SIG-M5 treated with dmso at 0.1 percent for 504 hours (cell line): Measurements from ENCODE around the gene POLE4.

Experiments used
- DNase-seq: peaks from one replicate; lab custom pipeline; 2025; ENCODE audit not compliant: unreplicated experiment; lab: John Stamatoyannopoulos, UW

POLE4 gene

DNA sequence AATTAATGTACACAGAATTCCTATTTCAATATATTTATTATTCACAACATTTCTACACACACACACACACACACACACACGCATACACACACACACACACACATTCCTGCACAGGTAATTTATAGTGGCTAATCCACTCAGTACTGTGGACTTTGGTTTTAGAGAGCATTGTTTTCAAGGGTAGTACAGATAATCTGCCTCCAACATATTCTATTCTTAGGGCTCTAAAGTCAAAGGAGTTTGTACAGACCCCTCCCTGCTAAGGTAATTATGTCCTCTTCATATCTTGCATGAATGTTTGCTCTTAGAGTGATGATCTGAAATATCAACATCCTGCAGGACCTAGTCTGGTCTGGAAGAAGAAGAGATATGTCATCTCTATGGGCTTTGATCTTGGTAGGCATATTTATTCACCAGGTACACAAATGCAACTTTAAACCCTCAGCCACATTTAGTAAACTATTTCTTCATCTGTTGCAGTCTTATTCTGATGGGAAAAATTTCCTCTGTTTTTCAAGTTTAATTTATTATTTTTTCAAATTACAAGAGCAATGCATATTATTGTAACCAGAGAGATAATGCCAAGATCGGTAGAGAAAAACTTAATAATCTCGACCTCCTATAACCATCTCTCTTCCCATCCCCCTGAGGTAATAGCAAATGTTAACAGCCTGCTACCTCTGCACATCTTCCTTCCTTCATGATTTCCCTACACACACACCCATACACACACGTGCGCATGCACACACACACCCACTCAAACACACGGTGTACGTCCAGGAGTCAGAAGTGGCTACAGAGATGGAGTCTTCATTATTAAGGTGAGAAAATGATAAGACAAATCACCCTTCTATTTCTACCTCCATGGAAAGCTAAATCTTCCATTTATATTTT lies 18.3 kb upstream of the POLE4 start:
- no peak for DNase-seq

DNA sequence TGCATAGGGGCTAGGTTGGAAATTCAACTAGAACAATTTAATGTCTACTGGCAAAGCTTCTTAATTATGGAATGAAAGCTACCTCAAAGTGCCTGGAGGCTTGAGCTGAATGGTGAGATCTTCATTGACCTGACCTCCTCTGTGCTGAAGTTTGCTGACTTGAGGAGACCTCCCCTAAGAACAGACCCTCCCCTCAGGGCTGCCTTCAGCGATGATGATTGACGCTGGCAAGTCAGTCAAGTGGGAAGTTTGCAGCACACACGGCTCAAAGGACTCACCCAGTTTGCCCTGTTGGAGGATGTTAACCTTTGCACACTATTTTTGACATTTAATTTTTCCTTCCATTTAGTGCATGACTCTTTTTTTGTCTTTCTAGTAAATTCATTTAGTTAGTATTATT lies 17.2 kb upstream of the POLE4 start:
- no peak for DNase-seq

DNA sequence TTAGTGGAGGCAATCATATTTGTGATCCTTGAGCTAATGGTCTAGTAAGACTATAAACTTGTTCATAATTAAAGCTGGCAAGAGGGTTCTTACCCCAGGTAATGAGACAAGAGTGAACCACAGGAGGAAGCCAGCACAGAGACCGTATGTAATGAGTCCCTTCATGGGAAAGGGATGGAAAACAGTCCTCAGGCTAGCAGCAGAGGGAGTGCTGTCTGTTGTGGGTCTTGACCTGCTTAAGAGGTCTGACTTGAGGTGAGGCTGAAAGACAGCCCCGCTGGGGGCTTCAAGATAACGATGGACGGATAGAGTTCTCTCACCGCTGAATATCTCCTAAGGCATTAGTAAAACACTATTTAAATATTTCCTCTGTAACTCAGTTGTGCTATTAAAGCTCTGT lies 16.2 kb upstream of the POLE4 start:
- DNase-seq, result no peak

DNA sequence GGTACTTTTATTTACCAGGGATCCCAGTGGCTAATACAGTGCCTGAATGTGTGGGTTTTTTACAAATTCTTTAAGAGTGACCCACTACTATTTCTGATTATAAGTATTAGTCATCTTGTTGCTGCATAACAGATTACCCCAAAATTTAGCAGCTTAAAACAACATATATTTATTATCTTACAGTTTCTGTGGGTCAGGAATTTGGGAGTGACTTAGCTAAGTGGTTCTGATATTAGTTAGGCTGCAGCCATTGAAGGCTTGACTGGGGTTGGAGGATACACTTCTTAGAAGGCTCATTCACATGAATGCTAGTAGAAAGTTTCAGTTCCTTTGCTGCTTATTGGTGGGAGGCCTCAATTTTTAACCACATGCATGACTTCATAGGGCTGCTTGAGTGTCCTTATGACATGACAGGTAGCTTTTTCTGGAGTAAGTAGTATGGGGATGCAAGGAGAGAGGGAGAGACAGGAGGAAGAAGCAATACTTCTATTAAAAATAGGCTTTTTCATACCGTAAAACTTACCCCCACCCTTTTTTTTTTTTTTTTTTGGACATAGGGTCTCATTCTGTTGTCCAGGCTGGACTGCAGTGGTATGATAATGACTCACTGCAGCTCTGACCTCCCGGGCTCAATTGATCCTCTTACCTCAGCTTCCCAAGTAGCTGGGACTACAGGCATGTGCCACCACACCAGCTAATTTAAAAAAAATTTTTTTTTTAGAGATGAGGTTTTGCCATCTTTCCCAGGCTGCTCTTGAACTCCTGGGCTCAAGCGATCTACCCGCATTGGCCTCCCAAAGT lies 13.3 kb upstream of the POLE4 start:
- DNase-seq, result peak; percentile 76

DNA sequence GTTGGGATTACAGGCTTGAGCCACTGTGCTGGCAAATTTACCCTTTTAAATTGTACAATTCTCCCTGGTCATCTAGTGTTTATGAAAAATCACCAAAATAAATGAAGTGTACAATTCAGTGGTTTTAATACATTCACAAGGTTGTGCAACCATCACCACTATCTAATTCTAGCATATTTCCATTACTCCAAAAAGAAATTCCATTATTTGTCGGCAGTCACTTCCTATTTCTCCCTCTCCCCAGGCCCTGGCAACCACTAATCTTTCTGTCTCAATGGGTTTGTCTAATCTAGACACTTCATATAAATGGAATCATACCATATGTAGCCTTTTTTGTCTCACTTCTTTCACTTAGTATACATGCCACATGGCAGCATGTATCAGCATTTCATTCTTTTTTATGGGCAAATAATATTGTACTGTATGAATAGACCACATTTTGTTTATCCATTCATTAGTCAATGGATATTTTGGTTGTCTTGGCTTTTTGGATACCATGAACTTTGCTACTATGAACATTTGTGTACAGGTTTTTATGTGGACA lies 12.6 kb upstream of the POLE4 start:
- no peak for DNase-seq

DNA sequence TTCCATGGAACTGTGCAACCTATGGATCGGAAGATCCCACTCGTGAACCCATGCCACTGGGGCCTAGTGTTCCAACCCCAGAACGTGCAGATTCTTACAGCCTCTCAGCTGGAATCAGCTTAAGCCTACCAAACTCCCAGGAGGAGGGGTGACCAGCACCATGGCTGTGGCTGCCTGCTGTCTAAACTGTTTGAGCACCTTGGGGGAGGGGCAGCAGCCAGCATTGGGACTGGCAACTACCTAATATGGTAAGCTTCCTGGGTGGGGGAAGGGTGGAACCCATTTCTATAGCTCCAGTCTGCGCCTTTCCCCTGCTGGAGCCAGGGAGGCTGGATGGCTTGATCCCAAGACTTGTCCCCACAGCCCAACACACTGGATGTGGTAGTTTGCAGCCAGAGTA lies 10.7 kb upstream of the POLE4 start:
- DNase-seq, result no peak

DNA sequence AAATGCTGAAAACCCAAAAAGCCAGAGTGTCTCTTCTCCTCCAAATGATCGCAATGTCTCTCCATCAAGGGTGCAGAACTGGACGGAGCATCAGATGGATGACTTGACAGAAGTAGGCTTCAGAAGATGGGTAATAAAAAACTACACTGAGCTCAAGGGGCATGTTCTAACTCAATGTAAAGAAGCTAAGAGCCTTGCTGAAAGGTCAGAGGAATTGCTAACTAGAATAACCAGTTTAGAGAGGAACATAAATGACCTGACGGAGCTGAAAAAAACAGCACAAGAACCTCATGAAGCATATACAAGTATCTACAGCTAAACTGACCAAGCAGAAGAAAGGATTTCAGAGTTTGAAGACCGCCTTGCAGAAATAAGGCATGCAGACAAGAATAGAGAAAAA lies 9.7 kb upstream of the POLE4 start:
- no peak for DNase-seq

DNA sequence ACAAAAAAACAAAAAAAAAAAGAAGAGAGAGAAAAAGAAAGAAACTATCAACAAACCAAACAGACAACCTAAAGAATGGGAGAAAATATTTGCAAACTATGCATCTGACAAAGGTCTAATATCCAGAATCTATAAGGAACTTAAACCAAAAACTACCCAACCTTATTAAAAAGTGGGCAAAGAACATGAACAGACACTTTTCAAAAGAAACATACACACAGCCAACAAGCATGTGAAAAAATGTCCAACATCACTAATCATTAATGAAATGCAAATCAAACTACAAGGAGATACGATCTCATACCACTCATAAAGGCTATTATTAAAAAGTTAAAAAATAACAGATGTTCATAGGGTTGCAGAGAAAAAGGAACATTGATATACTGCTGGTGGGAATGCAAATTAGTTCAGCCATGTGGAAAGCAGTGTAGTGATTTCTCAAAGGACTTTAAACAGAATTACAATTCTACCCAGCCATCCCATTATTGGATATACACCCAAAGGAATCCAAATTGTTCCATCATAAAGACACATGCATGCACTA lies 7.2 kb upstream of the POLE4 start:
- DNase-seq, result no peak

DNA sequence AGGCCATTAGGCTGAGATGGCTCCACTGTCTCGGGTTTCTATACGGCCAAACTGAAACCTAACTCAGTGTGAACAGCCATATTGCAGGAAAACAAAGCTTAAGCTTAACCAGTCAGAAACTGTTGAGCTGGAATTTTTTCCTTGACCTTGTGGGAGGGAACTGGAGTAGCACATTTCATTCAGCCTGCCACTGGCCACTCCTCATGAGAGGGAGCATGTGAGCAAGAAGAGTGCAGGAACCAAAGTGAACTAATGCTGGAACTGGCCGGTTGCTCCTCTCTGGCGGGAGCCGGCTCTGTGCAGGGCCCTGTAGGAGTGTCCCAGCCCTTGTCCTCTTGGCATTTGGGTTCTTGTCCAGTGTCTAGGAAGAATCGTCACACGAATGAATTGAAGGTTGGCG lies 5.9 kb upstream of the POLE4 start:
- DNase-seq, result no peak

DNA sequence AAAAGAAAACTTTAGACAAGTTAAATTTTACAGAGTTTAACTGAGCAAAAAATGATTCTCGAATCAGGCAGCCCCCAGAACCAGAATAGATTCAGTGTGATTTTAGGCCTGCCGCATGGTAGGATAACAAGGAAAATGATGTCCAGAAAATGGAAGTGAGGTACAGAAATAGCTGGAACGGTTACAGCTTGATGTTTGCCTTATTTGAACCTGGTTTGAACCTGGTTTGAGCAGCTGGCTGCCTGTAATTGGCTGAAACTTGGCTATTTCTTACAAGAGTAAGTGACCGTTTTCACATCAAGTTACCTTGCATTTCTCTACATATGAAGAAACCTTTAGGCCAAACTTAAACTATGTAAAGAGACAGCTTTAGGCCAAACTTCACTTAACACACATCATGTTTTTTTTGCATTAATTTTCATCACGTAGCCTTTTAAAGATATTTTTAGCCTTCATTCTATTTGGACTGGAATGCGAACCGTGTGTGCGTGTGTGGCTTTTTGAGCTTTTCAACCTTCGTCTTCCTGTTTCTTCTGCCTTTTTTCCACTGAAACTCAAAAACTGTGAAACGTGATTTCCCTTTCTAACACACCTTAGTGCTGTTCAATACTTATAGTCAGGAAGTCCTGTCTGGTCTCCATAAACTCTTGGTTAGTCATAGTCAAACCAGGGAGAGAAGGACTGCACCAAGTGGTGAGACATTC lies 4.5 kb upstream of the POLE4 start:
- no peak for DNase-seq

DNA sequence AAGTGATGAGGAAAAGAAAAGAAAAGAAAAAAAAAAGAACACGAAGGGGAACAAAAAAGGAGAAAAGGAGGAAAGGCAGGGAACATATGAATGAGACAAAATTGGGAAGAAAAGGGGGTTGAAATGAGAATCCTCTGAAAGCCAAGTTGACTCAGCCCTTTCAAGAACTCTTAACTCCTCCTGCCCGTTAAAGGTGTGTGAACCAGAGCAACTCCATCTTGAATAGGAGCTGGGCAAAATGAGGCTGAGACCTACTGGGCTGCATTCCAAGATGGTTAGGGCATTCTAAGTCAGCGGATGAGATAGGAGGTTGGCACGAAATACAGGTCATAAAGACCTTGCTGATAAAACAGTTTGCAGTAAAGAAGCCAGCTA lies 4.0 kb upstream of the POLE4 start:
- DNase-seq, result no peak

DNA sequence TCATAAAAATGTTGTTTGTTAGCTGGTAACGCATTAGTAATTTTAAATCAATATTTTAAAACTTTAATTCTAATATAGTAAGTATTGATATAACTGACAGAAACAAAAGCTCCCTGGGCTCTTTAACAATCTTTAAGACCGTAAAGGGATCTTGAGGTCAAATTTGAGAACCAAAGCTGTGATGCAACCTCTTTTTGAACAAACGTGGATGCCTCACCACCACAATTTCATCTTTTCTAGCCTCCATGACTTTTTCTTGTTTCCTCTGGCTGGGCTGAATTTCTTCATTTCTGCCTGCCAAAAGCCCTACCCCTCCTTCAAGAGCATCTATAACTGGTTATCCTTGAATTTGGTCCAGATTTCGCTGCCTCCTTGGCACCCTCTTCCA lies 563 bp upstream of the POLE4 start:
- peak; percentile 73 for DNase-seq

DNA sequence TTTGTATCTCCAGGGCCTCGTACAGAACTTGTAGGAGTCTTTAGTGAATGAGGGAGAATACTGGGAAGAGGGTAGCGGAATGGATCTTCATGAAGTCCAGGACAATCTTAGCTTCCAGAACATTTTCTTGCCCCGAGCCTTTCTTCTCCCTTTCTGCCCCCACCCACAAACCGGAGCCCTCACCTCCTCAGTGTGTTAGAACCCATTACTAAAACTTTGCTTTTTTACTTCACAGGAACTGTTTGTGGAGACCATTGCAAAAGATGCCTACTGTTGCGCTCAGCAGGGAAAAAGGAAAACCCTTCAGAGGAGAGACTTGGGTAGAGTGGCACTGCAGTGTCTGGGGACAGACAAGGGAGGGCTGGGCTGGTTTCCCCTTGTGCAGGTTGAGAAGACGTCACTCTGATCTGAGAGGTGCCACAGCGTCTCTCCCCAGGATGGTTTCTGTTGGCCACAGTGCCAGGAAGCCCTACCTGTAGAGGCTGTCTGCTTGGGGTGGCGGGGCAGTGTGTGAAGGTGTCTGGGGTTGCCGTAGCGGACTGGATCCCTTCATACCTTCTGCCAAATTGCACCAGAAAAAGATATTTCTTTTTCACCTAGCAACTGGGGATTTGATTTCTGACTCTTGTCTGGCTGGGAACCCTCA lies 786 bp downstream of the POLE4 start:
- DNase-seq, result no peak

DNA sequence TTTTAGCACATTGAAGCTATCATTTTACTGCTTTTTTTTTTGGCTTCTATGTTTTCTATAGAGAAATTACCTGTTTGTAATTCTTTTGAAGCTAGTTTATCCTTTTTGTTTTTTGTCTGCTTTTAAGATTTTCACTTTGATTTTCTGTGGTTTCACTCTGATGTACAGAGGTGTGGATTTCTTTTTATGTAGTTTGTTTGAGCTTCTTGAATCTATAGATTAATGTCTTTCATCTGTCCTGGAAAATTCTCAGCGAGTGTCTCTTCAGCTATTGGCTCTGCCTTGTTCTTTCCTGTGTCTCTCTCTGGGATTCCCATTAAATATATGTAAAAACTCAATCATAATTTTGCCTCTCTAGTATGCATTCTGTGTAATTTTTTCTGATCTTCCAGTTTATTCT lies 8.4 kb downstream of the POLE4 start:
- no peak for DNase-seq

DNA sequence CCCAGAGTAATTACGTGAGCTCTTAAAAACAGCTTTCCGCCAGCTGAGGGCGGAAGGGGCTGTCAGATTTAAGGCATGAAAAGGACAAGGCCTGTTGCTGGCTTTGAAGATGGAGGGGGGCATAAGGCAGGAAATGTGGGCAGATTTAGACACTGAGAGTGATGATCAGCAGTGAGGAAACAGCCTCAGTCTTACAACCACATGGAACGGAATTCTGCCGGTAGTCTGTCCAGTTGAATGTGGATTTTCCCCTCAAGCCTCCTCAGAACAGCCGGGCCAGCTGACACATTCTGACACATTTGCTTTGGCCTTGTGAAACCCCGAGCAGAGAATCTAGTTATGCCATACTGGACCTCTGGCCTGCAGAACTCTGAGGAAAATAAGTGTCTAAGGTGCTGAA lies 16.6 kb downstream of the POLE4 start:
- DNase-seq, result no peak

DNA sequence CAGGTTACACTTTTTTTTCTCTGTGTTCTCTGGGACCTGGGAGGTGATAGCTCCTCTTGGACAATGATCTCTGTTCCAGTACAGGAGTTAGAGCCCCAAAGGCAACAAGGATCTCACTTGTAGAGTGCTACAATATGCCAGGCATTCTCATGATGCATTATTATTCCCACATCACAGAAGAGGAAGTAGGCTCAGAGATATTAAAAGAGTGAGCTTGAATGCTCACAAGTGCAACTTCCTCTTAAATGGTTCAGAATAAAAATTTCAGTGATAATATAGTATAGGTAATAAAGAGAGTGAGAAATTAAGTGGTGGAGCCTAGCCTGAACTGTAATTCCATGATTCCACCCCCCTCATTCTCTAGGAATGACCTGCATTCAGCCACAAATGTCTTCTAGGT lies 21.4 kb downstream of the POLE4 start:
- peak; percentile 64 for DNase-seq

DNA sequence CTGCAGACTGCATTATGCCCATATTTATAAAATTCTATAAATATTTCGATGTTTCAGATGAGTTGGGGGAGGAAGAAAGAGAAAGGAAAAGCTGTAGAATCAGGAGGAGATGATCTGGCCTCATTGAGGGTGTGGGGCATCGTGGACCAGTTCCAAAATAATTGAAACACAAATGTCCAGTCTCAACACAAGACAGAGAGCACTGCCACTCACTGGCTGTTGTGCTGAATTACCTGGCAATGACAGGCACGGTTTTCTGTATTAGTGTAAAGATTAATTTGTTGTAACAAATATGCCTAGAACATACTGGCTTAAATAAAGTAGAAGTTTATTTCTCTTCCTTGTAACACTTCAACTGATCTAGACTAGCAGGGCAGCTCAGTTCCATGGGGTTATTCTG lies 24.1 kb downstream of the POLE4 start:
- no peak for DNase-seq

DNA sequence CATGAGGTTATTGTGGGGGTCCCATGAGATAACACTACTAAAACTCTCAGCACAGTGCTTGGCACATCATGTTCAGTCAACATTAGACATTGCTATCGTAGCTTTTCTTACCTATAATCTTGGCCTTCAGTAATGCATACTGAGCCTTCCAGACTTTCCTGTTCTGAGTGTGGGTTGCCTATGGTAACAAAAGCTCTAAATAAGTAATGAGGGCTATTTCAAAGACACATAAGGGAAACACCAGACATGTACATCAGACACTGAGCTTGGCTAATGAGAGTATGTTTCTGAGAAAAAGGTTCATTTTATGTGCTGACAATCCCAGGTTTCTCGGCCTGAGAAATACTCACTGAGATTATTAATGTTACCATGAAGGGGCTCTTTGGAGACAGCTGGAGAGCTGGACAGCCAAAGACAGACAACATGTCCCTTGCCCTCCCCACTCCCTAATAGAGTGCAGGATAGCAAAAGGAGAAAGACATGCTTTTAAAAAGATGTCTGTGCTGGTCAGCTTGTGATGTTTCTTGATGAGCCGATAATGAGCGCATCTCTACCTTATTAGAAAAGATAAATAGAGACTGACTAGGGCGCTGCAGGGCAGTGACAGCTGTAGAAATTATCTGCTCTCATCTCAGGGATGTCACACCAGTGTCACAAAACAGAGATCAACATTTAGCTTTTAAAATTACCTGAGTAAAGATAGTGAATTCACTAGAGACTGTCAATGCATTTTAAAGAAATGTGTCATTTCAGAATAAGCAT lies 25.4 kb downstream of the POLE4 start:
- no peak for DNase-seq

DNA sequence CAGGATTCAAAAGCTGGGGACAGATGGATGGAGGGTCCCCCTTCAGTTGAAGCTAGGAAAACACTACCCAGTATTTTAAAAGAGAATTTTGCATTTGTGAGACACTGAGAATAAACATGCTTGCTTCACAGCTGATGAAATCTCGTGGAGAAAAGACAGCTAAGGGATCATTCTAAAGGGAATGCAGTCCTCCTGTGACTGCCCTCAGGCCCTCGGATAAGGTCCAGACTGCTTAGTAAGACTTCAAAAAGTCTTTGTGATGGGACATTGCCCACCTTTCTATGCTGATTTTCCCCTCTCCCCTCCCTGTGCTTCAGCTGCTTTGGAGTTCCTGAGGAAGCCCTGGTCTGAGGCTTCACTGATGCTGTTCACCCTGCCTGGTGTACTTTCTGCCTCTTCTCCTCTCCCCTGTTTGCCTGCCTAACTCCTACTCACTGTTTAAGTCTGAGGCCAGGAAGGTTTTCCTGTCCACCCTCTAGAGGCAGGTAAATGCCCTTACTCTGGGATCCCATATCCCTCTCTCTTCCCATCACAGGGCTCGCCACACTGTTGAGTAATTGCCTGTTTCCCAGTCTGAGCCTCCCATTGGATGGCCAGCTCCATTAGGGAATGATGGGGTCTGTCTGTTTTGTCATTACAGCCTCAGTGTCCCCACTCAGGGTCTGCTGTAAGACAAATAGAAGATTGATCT lies 26.6 kb downstream of the POLE4 start:
- DNase-seq, result no peak
